GM12873 (cell line): ENCODE results near the gene MRTFB.

Experiments
- TF ChIP-seq, protein P1 (sequence below): IDR thresholded peaks from 2 replicates; pipeline ENCODE4 v1.5.1; 2012; ENCODE audit warnings: low read depth, mild to moderate bottlenecking, moderate library complexity, low read length, control low read depth; ENCODE audit not compliant: insufficient read depth; ENCODE audit errors: missing control alignments

Gene MRTFB

GRCh38 chr16:14148016-14148415 is 76.9 kb downstream of the MRTFB start:
- TF ChIP-seq, protein P1, sequence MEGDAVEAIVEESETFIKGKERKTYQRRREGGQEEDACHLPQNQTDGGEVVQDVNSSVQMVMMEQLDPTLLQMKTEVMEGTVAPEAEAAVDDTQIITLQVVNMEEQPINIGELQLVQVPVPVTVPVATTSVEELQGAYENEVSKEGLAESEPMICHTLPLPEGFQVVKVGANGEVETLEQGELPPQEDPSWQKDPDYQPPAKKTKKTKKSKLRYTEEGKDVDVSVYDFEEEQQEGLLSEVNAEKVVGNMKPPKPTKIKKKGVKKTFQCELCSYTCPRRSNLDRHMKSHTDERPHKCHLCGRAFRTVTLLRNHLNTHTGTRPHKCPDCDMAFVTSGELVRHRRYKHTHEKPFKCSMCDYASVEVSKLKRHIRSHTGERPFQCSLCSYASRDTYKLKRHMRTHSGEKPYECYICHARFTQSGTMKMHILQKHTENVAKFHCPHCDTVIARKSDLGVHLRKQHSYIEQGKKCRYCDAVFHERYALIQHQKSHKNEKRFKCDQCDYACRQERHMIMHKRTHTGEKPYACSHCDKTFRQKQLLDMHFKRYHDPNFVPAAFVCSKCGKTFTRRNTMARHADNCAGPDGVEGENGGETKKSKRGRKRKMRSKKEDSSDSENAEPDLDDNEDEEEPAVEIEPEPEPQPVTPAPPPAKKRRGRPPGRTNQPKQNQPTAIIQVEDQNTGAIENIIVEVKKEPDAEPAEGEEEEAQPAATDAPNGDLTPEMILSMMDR: no peak

- TF ChIP-seq, protein P1: no peak
Measured at GRCh38 chr16:14148569-14148968, 77.5 kb downstream of the MRTFB start.

DNA sequence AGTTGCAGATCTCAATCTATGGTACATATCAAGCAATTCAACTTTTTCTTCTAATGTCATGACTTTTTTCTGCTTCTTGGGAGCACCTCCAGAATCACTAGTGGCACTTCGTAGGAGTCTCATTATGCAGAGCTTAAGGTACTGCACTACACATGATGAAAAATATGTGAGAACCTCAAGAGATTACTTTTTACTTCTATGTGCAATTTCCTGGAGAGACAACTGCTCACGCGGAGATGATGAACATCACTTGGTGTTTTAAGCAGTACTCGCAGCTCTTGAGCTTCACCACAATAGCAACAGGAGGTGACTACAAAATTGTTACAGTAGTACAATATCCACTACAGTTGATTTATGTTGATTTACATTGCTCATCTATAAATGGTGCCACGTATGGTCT is 79.7 kb downstream of the MRTFB start:
- TF ChIP-seq, protein P1: no peak

- TF ChIP-seq, protein P1: no peak
Measured at GRCh38 chr16:14151256-14152030, 80.3 kb downstream of the MRTFB start.

DNA sequence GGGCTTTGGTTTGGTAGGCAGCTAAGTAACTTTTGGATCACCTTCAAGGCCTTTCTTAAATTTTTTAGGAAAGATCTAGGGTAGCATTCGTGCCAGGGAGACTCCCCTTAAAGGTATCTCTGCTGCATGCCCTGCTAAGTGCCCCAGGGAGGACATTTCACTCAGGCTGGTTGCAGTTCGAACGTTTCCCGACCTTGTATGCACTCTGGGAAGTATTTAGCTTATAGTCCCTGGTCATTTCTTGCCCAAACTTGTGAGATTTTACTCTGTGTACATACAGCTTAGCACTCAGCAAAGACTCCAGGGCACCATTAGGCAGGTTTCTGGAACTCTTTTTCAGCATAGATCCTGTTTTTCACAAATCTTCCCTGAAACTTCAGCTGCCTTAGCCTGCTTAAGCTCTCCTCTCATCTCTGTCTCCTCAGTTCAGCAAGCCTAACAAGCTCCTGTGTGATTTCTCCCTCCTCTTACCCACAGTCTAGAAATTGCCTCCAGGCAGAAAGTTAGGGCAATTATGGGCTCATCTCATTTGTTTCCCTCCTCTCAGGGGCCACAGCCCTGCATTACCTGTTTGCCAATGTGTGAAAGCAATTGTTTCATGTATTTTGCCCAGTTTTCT is 84.6 kb downstream of the MRTFB start:
- TF ChIP-seq, protein P1: no peak

DNA sequence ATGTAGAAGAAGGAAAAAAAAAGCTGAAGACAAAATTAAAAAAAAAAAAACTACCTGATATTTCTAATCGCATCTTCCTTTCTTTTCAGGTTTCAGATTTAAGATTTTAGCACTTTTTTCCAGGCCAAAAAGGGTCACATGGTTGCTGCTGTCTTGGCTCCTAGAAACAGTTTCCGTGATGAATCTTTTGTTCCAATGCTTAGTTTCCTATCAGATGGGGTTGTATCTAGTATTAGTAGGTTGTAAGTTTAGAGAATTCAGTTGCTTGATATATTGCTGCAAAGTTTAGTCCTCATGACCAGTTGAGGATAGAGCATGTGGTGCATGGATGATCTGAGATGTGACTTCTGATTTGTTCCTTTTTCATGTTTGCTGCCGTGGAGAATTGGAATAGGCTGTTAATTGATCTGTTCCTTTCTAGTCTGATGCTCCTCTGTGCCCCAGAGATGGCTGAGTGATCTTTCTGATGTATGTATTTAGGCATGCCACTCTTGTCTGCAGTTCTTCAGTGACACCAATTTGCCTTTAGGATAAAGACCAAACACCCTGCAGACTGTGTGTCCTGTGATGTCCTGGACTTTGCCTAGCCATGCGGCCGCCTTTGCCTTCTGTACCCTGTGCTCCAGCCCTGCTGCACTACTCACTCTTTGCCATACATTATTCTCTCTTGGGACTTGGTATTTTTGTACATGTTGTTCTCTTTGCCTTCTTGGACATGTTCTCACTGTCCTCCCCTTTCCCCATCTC is 94.0 kb downstream of the MRTFB start:
- TF ChIP-seq, protein P1: no peak

GRCh38 chr16:14168146-14168545 is 97.0 kb downstream of the MRTFB start:
- TF ChIP-seq, protein P1: no peak
